ENCODE data around the gene DUSP5. TPM values are rescaled to one million over a fixed set of nuclear protein-coding genes. Genes with fewer than 3 reads are reported as not detected.

The DUSP5 gene
- total RNA-seq, 1 experiment from 2014 or later: 5.3 TPM

DNA sequence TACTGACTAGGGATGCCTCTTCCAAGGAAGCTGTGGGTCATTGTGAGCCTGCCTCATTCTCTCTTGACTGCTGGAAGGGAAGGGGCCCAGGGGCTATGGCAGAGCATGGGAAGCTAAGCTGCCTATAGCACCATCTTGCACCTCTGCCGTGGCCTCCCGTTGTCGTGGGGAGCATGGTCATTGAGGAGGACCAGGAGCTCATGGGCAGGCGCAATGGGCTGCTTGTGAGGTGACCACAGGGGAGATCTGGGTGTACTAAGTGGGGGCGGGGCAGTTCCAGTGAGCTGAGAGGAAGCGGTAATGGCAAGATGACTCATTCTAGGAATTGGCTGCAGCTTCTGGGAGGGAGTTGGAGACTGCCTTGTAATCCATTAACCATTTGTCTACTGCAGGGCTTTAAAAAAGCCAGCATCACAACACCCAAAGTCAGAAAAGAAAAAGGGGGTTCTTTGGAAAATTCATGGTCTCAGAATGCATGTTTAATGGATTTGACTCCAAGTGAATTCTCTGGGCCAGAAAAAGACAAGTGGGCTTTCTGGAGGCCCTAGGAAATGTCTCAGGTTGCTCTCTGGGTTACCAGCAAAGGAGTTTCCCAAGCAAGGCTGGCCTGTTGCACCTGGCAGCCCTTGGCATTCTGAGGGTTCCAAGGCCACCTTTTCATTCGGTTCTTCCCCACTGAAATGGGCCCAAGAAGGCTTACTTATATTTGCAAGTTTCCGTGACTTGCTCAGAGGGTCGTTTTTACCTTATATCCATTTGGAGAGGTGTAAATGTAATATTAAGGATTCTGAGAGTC is 3.6 kb downstream of the DUSP5 start:
- no peaks in the 10 kb centered on the region for H3K9me3 ChIP-seq (replicated peaks)
- DNase-seq: peak; percentile 93 to 94
- H3K27me3 ChIP-seq: no peaks in the 10 kb centered on the region
- no peak overlapping the region for H3K27ac ChIP-seq
- H3K4me1 ChIP-seq: peaks cover 38% of the 10 kb centered on the region
- H3K36me3 ChIP-seq: peaks cover 5% of the 10 kb centered on the region; the same call in 1 of the 2 replicates
- H3K4me3 ChIP-seq: no peak overlapping the region

DNA sequence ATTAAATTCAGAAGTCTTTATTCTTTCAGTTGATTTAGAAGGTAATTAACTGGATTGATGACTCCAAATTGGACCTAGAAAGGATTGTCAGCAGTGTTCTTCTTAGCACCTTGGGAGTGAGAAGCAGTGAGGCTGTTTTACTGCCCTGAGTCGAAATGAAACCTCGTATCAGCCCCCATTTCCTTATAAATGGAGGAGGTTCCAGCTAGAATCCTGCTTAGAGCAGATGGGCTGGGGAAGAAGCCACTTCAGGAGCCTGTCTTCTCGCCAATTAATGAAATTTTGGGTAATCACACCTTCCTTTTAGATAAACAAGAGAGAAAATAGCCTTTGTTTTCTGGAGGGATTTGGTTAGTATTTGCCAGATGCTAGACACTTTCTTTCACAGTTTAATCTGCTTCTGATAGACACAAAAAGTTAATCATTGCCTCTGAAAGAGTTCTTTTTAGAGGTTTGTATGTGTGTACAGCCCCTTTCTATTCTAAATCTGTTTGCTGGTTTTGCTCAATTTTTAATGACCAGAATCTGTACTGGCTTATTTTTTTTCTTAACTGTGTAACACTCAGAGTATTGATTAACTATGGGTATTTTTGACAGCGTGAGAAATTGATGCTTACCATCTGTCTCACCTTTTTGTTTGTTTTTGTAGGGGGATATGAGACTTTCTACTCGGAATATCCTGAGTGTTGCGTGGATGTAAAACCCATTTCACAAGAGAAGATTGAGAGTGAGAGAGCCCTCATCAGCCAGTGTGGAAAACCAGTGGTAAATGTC is 4.6 kb downstream of the DUSP5 start:
- H3K4me3 ChIP-seq: no peak overlapping the region
- H3K27me3 ChIP-seq: no peaks in the 10 kb centered on the region
- H3K36me3 ChIP-seq: peaks cover 9% of the 10 kb centered on the region; the same call in 1 of the 2 replicates
- DNase-seq: no peak
- no peaks in the 10 kb centered on the region for H3K9me3 ChIP-seq (replicated peaks)
- peaks cover 36% of the 10 kb centered on the region for H3K4me1 ChIP-seq
- H3K27ac ChIP-seq: no peak overlapping the region

DNA sequence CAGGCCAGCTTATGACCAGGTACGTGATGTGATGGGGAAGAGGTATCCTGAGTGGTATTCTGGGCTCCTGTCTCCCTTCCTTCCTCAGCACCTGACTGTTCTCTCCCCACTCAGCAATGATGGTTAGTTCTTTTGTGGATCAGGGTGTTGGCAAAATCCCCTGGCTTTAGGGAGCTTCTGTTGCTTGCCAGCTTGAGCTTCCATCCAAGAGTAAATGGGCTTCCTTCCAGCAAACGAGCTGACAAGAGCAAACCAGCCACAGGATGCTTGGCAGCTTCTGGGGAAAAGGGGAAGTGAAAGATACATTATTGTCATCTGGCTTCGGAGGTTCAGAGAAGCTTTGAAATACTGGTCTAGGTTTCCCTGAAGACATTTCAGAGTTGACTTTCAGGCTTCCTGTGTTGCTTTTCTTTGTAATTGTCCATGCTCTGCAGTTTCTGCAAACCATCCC is 5.2 kb downstream of the DUSP5 start:
- Histone ChIP-seq H3K4me3 (no peak overlapping the region), H3K27me3 (no peaks in the 10 kb centered on the region), H3K27ac (no peak overlapping the region), H3K4me1 (peaks cover 36% of the 10 kb centered on the region), H3K36me3 (peaks cover 10% of the 10 kb centered on the region; the same call in 1 of the 2 replicates), H3K9me3 (replicated peaks) (no peaks in the 10 kb centered on the region)
- no peak for DNase-seq

DNA sequence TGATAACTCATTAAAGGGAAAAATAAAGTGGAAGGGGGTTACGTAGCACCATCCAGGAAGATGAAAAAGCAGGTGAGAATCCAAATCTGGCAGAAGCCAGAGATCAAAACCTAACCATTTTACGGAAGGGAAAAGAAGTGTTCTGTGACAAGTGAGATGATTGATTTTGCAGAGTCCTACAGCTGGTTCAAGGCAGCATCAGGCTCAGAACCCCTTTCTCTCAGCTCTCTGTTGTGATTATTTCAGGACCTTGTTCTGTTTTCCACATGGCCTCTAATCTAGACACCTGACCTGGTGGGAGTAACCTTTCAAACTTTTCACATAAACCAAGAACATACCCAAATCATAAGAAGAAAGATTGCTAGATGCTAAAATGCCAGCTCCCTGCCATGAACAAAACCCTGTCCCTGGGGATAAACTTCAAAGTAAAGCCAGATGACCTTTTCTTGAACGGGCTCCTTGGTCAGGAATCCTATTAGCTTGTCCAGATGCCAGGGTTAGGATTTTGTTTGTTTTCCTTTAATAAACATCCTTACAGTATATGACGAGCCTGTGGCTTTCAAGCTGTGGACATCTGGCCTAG is 5.9 kb downstream of the DUSP5 start:
- peaks cover 10% of the 10 kb centered on the region; the same call in 1 of the 2 replicates for H3K36me3 ChIP-seq
- H3K27me3 ChIP-seq: no peaks in the 10 kb centered on the region
- peaks cover 32% of the 10 kb centered on the region for H3K4me1 ChIP-seq
- H3K9me3 ChIP-seq (replicated peaks): no peaks in the 10 kb centered on the region
- no peak overlapping the region for H3K27ac ChIP-seq
- no peak overlapping the region for H3K4me3 ChIP-seq
- no peak for DNase-seq

DNA sequence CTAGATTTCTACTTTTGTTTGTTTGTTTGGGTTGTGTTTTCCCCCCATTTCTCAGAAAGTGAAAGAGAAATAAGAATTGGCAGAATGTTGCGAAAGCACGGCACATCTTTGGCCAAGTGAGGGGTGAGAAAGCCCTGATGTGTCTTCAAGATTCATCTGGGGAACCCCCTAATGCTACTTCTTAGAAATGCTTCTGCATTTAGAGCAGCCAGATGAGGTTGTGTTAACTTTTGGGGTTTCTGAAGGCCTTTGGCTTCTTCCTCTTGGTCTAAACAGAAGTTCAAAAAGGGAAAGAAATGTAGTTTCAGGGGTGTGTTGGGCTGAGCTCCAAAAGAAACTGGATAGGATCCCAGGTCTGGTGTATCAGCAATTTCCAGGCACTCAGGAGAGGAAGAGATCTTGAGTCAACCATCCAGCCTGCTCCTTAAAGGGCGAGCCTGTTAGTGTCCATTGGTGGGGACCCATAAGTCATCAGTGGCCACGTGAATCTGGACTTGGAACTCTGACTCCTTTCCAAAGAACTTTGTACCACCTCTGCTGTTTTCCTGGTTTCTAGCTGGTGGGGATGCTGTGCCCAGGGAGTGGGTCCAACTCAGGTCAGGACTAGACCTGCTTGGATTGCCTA is 6.5 kb downstream of the DUSP5 start:
- DNase-seq: no peak

DNA sequence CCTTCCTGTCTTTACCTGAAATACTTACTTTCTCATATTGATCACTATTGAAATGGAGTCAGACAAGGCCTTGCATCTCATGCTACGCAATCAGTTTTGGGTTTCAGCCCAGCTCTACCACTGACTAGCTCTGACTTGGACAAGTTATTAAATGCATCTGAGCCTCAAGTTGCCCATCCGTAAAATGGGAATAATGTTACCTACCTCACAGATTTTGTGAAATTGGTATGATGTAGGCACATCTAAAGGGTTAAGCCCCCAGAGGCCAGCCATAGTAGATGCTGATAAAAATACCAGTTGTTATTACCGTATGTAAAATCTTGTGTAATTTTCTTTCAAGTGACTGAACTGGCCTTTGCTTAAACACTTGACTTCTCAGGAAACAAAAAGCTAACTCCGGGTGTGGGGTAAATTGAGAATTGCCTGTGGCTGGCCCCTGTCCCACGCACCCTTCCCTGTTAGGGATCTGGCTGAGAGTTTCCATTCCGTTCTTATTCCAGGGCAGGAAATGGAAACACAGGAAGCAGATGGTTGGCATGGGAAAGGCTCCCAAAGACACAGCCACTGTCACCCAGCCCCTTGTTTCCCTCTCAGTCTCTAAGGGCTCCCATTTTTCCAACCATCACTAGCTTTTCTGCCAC is 7.5 kb downstream of the DUSP5 start:
- DNase-seq: no peak
- Histone ChIP-seq H3K36me3 (peaks cover 11% of the 10 kb centered on the region), H3K27me3 (no peaks in the 10 kb centered on the region), H3K9me3 (replicated peaks) (no peaks in the 10 kb centered on the region), H3K4me3 (no peak overlapping the region), H3K27ac (no peak overlapping the region), H3K4me1 (peaks cover 25% of the 10 kb centered on the region)

More for the DNA sequence above, 6.5 kb downstream of the DUSP5 start:
- Histone ChIP-seq H3K27ac (no peak overlapping the region), H3K27me3 (no peaks in the 10 kb centered on the region), H3K9me3 (replicated peaks) (no peaks in the 10 kb centered on the region), H3K36me3 (peaks cover 10% of the 10 kb centered on the region; the same call in 1 of the 2 replicates), H3K4me1 (peaks cover 32% of the 10 kb centered on the region), H3K4me3 (no peak overlapping the region)

DNA sequence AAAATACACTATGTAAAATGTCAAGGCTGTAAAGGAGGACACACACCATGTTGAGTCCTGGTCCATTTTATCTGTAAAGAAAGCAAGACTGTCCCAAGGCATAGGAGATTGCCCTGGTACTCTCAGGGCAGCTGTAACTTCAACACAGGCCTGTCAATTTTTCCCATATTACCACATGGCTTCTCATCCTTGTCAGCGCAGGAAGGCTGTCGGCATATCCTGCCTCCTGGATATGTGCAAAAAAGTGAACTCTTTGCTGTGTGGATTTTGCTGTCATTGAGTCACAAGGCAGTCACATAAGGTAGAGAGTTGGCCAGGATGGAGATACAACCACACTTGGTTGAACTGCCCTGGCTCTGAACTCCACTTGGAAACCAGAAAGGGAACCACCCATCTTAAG is 8.7 kb downstream of the DUSP5 start:
- Histone ChIP-seq H3K4me1 (peaks cover 13% of the 10 kb centered on the region), H3K9me3 (replicated peaks) (no peaks in the 10 kb centered on the region), H3K4me3 (no peak overlapping the region), H3K27ac (no peak overlapping the region), H3K36me3 (peaks cover 20% of the 10 kb centered on the region), H3K27me3 (no peaks in the 10 kb centered on the region)
- no peak for DNase-seq

DNA sequence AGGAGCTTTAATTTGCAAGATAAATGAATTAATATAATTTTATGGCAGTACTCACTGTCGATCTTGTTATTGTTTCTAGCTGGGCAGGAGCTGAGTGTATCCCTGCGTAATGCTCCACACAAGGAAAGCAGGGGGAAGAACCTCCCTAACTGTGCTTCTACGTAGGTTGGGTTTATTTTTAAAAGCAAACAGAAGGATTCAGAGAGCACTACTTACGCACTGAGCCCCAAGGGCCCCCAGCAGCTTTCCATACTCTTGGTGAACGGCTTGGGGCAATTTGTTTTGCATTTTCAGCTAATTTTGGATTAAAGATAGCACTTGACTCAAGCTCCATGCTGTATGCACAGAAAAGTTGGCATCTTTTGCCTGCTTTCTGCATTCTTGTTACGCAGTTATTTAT is 9.6 kb downstream of the DUSP5 start:
- peaks cover 20% of the 10 kb centered on the region for H3K36me3 ChIP-seq
- peaks cover 5% of the 10 kb centered on the region for H3K4me1 ChIP-seq
- no peaks in the 10 kb centered on the region for H3K9me3 ChIP-seq (replicated peaks)
- H3K27me3 ChIP-seq: no peaks in the 10 kb centered on the region
- no peak overlapping the region for H3K27ac ChIP-seq
- no peak overlapping the region for H3K4me3 ChIP-seq
- no peak for DNase-seq

DNA sequence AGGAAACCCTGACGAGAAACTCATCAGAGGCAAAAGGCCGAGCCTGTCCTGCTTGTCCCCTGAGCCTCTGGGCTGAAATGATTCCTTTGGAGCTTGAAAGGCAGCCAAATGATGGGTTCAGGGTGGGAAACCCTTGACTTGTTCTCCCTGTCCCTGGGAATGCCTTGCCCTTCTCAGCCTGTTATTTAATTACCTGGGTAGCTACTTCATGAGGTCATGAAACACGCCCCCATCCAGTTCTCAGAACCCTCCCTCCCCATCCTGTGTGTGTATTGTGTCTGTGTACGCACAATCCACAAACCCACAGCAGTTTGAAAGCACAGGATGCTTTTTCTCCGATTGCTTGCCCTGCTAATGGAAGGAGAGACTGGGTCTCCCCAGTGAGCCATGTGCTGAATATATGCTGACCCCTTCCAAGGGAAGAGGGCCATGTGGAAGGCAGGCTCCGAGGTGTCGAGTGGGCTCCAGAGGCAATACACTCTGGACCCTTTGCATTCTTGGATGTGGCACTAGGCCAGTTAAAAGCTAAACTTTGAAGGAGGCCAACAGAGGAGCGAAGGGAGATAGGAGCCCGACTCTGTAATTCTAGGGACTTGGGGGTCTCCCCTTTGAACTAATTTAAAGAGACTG is 10.6 kb downstream of the DUSP5 start:
- Histone ChIP-seq H3K4me1 (peaks cover 3% of the 10 kb centered on the region; the same call in 1 of the 2 replicates), H3K27ac (no peak overlapping the region), H3K4me3 (no peak overlapping the region), H3K9me3 (replicated peaks) (no peaks in the 10 kb centered on the region), H3K27me3 (no peaks in the 10 kb centered on the region), H3K36me3 (peaks cover 20% of the 10 kb centered on the region)
- no peak for DNase-seq

DNA sequence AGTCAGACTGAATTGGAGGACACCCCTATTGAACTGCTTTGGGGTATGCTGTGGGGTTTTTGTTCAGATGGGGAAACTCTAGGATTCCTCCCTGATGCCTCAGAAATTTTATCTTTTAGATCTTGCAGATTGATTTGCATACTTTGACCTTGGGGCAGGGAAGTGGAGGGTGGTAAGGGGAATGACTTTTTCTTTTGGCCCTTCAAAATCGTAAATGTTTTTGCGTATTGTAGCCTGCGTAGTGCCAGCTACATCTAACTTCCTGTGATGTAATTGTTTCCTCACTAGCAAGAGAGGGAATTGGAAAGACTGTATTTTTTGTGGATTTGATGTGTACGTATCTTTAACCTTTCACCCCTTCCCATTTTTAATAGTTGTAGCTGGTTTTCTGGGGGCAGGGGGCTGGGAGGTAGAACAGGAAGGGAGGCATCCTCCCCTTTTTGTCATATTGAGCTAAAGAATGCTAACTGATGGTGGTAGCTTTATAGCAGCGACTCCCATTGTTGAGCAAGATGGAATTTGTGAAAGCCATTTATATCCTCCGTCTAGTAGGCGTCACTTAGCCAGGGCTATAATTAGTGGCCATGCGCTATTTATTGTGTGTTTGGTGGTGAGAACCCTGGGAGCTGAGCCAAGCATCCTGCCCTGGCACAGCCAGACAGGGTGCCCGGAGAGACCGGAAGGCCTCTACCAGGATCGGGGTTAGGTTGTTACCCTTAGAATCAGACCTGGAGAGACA is 11.3 kb downstream of the DUSP5 start:
- Histone ChIP-seq H3K4me1 (peaks cover 3% of the 10 kb centered on the region; the same call in 1 of the 2 replicates), H3K36me3 (peaks cover 20% of the 10 kb centered on the region), H3K27me3 (no peaks in the 10 kb centered on the region), H3K27ac (no peak overlapping the region), H3K9me3 (replicated peaks) (no peaks in the 10 kb centered on the region), H3K4me3 (no peak overlapping the region)
- DNase-seq: no peak

DNA sequence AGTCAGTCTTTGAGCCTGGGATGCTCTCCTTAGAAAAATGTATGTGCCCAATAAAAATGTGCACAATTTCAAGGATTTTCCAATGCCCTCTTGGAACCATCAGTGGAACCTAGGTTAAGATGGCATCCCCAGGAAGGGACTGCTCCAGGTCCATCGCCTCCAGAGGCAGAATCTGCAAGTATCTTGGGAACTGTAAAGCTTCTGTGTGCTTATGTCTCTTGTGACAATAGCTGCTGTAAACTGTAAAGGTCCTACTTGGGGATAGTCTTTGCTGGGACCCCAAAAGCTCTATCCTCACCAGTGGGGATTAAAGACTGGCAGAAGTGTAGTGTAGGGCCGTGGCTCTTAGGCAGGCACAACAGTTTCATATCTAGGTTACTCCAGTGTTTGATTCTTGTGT is 11.9 kb downstream of the DUSP5 start:
- Histone ChIP-seq H3K4me3 (no peak overlapping the region), H3K27me3 (no peaks in the 10 kb centered on the region), H3K9me3 (replicated peaks) (no peaks in the 10 kb centered on the region), H3K4me1 (peaks cover 3% of the 10 kb centered on the region; the same call in 1 of the 2 replicates), H3K36me3 (peaks cover 20% of the 10 kb centered on the region), H3K27ac (no peak overlapping the region)
- DNase-seq: no peak

DNA sequence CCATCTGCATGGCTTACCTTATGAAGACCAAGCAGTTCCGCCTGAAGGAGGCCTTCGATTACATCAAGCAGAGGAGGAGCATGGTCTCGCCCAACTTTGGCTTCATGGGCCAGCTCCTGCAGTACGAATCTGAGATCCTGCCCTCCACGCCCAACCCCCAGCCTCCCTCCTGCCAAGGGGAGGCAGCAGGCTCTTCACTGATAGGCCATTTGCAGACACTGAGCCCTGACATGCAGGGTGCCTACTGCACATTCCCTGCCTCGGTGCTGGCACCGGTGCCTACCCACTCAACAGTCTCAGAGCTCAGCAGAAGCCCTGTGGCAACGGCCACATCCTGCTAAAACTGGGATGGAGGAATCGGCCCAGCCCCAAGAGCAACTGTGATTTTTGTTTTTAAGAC is 12.4 kb downstream of the DUSP5 start:
- Histone ChIP-seq H3K4me3 (no peak overlapping the region), H3K27me3 (no peaks in the 10 kb centered on the region), H3K27ac (no peak overlapping the region), H3K4me1 (peaks cover 3% of the 10 kb centered on the region; the same call in 1 of the 2 replicates), H3K9me3 (replicated peaks) (no peaks in the 10 kb centered on the region), H3K36me3 (peaks cover 17% of the 10 kb centered on the region)
- no peak for DNase-seq

DNA sequence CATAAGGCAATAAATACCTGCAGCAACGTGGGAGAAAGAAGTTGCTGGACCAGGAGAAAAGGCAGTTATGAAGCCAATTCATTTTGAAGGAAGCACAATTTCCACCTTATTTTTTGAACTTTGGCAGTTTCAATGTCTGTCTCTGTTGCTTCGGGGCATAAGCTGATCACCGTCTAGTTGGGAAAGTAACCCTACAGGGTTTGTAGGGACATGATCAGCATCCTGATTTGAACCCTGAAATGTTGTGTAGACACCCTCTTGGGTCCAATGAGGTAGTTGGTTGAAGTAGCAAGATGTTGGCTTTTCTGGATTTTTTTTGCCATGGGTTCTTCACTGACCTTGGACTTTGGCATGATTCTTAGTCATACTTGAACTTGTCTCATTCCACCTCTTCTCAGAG is 13.0 kb downstream of the DUSP5 start:
- H3K36me3 ChIP-seq: peaks cover 14% of the 10 kb centered on the region
- no peaks in the 10 kb centered on the region for H3K9me3 ChIP-seq (replicated peaks)
- no peak for DNase-seq
- H3K4me3 ChIP-seq: no peak overlapping the region
- peaks cover 3% of the 10 kb centered on the region; the same call in 1 of the 2 replicates for H3K4me1 ChIP-seq
- no peaks in the 10 kb centered on the region for H3K27me3 ChIP-seq
- H3K27ac ChIP-seq: no peak overlapping the region
